Activated naive CD4-positive, alpha-beta T cell treated with anti-CD3 and anti-CD28 coated beads for 36 hours (primary cell): Measurements from ENCODE around the gene IDH3B. TPM values are rescaled to one million over a fixed set of nuclear protein-coding genes. Genes with fewer than 3 reads are reported as not detected.

Experiments used
- CTCF ChIA-PET: fragments of 350-600 bp; sonication (Branson Sonifier 250); formaldehyde crosslinking; loops from one replicate; lab custom pipeline; 2021; ENCODE audit warnings: antibody characterized with exemption; lab: Charles Lee
- DNase-seq: peaks from one replicate; pipeline ENCODE4 v3.0.0-alpha.2; 2020
- H3K27ac Mint-ChIP-seq: one replicate; pipeline ENCODE4 v1.8.0; 2021; ENCODE audit warnings: mild to moderate bottlenecking, mixed read lengths
- H3K27me3 Mint-ChIP-seq: one replicate; pipeline ENCODE4 v1.8.0; 2021; ENCODE audit warnings: low read depth, mixed read lengths
- H3K36me3 Mint-ChIP-seq: one replicate; pipeline ENCODE4 v1.8.0; 2021; ENCODE audit warnings: low read depth, mixed read lengths
- H3K4me1 Mint-ChIP-seq: one replicate; pipeline ENCODE4 v1.8.0; 2021; ENCODE audit warnings: low read depth, mixed read lengths
- H3K4me3 Mint-ChIP-seq: one replicate; pipeline ENCODE4 v1.8.0; 2021; ENCODE audit warnings: mild to moderate bottlenecking, moderate library complexity, mixed read lengths
- H3K9me3 Mint-ChIP-seq: one replicate; pipeline ENCODE4 v1.8.0; 2021; ENCODE audit warnings: mixed read lengths
- intact Hi-C: fragments of 100-400 bp; cut with micrococcal nuclease; formaldehyde crosslinking; loops from one replicate; pipeline ENCODE4 v1.15.1; 2023
- total RNA-seq, 2 experiments: library from RNA; stranded (reverse); gene quantifications; one replicate each; pipeline ENCODE4 v1.2.3, GENCODE V29; 2021

IDH3B gene
- total RNA-seq, 2 experiments from 2014 or later: 123 to 125 TPM

GRCh38 chr20:2672446-2672845 lies 8.4 kb upstream of the IDH3B start:
- CTCF ChIA-PET: no interaction called here
- Mint-ChIP-seq H3K4me1 (no peaks in the 10 kb centered on the region), H3K4me3 (no peak overlapping the region), H3K36me3 (no peaks in the 10 kb centered on the region), H3K27ac (no peak overlapping the region), H3K9me3 (no peaks in the 10 kb centered on the region), H3K27me3 (no peaks in the 10 kb centered on the region)
- intact Hi-C loops: no loop called here
- DNase-seq: no peak

- DNase-seq: no peak
- H3K4me3 Mint-ChIP-seq: no peak overlapping the region
- no peaks in the 10 kb centered on the region for H3K4me1 Mint-ChIP-seq
- no peak overlapping the region for H3K27ac Mint-ChIP-seq
- intact Hi-C loops: no loop called here
- no peaks in the 10 kb centered on the region for H3K9me3 Mint-ChIP-seq
- CTCF ChIA-PET: interaction anchor here (0.7 kb wide), 1 partner anchor 74 kb away, joined by 3 read pairs; no protein-coding TSS in a partner anchor
- no peaks in the 10 kb centered on the region for H3K36me3 Mint-ChIP-seq
- no peaks in the 10 kb centered on the region for H3K27me3 Mint-ChIP-seq
Measured at GRCh38 chr20:2671977-2672376, 8.0 kb upstream of the IDH3B start.

DNA sequence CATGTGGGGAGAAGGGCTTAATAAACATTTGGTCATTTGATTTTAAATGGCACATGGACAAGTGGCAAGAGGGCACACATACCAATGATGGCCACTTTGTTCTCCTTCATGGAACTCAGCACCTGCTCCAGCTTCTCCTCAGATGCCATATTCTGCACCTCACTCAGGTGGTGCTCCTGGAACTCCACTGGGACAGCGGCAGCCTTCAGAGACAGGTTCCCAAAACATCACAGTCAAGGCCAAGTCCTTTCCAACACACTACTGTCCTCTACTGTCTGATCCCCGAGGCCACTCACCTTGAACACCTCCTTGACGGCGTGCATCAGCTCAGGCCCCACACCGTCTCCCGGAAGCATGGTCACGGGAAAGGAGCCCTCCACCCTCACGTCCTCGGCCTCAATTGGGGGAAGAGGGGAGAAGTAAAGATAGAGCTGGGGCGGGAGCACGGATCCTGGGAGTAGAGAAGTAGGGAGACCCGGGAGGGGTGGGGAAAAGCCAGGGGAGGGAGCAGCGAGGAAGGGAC lies 591 bp downstream of the IDH3B start:
- H3K27me3 Mint-ChIP-seq: no peaks in the 10 kb centered on the region
- peak overlapping the region; percentile 97 for H3K27ac Mint-ChIP-seq
- CTCF ChIA-PET: no interaction called here
- H3K4me3 Mint-ChIP-seq: peak overlapping the region; percentile 95
- intact Hi-C loops: no loop called here
- H3K9me3 Mint-ChIP-seq: no peaks in the 10 kb centered on the region
- peaks cover 28% of the 10 kb centered on the region for H3K4me1 Mint-ChIP-seq
- DNase-seq: no peak
- H3K36me3 Mint-ChIP-seq: peaks cover 13% of the 10 kb centered on the region

DNA sequence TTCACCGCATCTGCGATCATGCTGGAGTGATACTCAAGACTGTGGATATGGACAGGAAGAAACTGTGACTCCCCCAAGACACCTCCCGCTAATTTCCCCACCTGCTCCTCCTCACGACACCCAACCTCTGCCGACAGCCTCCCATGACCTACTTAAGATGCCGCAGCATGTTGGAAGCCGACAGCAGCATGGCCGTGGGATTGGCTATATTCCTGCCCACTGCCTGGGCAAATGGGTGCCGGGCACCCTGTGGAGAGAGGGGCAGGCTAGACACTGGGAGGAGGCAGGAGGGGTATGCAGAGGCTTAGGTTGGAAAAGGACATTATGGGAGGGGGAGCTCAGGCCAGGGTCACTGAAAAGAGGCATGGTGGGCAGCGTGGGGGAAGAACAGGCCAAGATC lies 4.5 kb downstream of the IDH3B start:
- Mint-ChIP-seq H3K36me3 (peaks cover 48% of the 10 kb centered on the region), H3K4me3 (no peak overlapping the region), H3K27ac (no peak overlapping the region), H3K4me1 (peaks cover 59% of the 10 kb centered on the region), H3K9me3 (no peaks in the 10 kb centered on the region), H3K27me3 (no peaks in the 10 kb centered on the region)
- CTCF ChIA-PET: interaction anchor here (1.2 kb wide), 1 partner anchor 13 kb away, joined by 3 read pairs; no protein-coding TSS in a partner anchor
- intact Hi-C loops: no loop called here
- no peak for DNase-seq

GRCh38 chr20:2658414-2659354 lies 5.3 kb downstream of the IDH3B start:
- Mint-ChIP-seq H3K27ac (peak overlapping the region; percentile 84), H3K4me3 (no peak overlapping the region), H3K36me3 (peaks cover 54% of the 10 kb centered on the region), H3K4me1 (peaks cover 64% of the 10 kb centered on the region), H3K9me3 (no peaks in the 10 kb centered on the region), H3K27me3 (no peaks in the 10 kb centered on the region)
- intact Hi-C loops: no loop called here
- CTCF ChIA-PET: interaction anchor here (1.2 kb wide), 1 partner anchor 12 kb away, joined by 3 read pairs; no protein-coding TSS in a partner anchor
- no peak for DNase-seq

DNA sequence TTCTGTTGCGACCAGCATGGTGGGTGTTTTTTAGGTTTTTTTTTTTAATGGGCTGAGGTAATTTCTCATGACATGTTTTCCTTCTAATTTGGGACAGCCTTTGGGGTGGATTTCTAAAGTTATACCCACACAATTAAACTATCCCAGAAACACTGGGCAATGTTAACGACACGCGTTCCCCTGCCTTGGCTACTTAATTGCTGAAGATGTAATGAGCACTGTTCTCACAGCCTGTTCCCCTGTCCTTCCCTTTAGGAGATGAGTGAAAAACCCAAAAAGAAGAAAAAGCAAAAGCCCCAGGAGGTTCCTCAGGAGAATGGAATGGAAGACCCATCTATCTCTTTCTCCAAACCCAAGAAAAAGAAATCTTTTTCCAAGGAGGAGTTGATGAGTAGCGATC lies 6.3 kb downstream of the IDH3B start:
- intact Hi-C loops: no loop called here
- peak overlapping the region; percentile 70 for H3K27ac Mint-ChIP-seq
- peaks cover 62% of the 10 kb centered on the region for H3K36me3 Mint-ChIP-seq
- peaks cover 58% of the 10 kb centered on the region for H3K4me1 Mint-ChIP-seq
- CTCF ChIA-PET: interaction anchor here (0.5 kb wide), 1 partner anchor 70 kb away, joined by 3 read pairs; no protein-coding TSS in a partner anchor
- DNase-seq: no peak
- no peaks in the 10 kb centered on the region for H3K9me3 Mint-ChIP-seq
- H3K4me3 Mint-ChIP-seq: no peak overlapping the region
- H3K27me3 Mint-ChIP-seq: no peaks in the 10 kb centered on the region

- Mint-ChIP-seq H3K27ac (no peak overlapping the region), H3K9me3 (no peaks in the 10 kb centered on the region), H3K4me1 (peaks cover 55% of the 10 kb centered on the region), H3K4me3 (no peak overlapping the region), H3K27me3 (no peaks in the 10 kb centered on the region), H3K36me3 (peaks cover 63% of the 10 kb centered on the region)
- CTCF ChIA-PET: interaction anchor here (0.5 kb wide), 1 partner anchor 70 kb away, joined by 3 read pairs; no protein-coding TSS in a partner anchor
- intact Hi-C loops: no loop called here
- DNase-seq: no peak
Measured at GRCh38 chr20:2657241-2657640, 6.8 kb downstream of the IDH3B start.

DNA sequence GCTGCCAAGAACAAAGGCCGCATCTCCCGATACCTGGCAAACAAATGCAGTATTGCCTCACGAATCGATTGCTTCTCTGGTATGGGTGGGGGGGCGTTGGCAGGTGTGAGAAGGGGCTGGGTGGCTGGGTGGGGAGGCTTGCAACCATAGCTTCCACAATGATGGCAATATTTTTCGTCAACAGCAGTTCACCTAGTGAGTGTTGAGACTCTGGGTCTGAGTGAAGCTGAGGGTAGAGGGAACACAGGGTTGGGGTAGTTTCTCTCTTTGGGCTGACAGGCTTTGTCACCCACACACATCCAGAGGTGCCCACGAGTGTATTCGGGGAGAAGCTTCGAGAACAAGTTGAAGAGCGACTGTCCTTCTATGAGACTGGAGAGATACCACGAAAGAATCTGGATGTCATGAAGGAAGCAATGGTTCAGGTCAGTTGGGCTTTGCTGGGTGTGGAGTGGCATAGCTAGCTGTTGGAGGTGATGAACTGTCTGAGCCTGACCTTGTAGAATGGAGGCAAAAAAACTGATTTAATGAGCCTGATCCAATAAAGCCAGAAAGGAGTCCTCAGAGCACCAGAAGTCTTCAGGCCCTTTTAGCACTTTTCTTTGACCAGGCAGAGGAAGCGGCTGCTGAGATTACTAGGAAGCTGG lies 7.4 kb downstream of the IDH3B start:
- Mint-ChIP-seq H3K27me3 (no peaks in the 10 kb centered on the region), H3K36me3 (peaks cover 58% of the 10 kb centered on the region), H3K4me1 (peaks cover 50% of the 10 kb centered on the region), H3K9me3 (no peaks in the 10 kb centered on the region), H3K4me3 (no peak overlapping the region), H3K27ac (peak overlapping the region; percentile 36)
- CTCF ChIA-PET: no interaction called here
- intact Hi-C loops: no loop called here
- DNase-seq: no peak

GRCh38 chr20:2655331-2656116 lies 8.5 kb downstream of the IDH3B start:
- no peak for DNase-seq
- CTCF ChIA-PET: interaction anchor here (0.8 kb wide), 1 partner anchor 133 kb away, joined by 3 read pairs; no protein-coding TSS in a partner anchor

DNA sequence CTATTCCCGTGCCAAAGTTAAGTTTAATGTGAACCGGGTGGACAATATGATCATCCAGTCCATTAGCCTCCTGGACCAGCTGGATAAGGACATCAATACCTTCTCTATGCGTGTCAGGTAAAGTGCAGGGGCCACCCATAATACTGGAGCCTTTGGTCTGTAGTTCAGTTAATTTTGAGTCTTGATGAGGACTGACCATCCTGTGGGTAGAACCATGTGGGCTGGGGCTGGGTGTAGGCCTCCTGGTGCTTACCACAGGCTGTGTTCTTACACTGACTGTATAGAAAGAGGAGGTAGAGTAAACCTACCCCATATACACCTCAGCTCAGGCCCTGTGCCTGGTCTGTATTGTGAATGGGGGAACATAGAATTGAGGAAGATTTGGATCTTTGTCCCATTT lies 9.2 kb downstream of the IDH3B start:
- CTCF ChIA-PET: interaction anchor here (0.6 to 0.8 kb wide), 2 partner anchors 16 to 132 kb away, joined by 3 read pairs; no protein-coding TSS in a partner anchor
- Mint-ChIP-seq H3K4me1 (peaks cover 58% of the 10 kb centered on the region), H3K27me3 (no peaks in the 10 kb centered on the region), H3K9me3 (no peaks in the 10 kb centered on the region), H3K36me3 (peaks cover 57% of the 10 kb centered on the region), H3K27ac (peak overlapping the region; percentile 84), H3K4me3 (peak overlapping the region; percentile 90)
- DNase-seq: no peak
- intact Hi-C loops: loop anchor here (5.0 kb wide), 1 partner anchor 148 kb away; the partner anchor contains the start of gene ZNF343

More at GRCh38 chr20:2655331-2656116, 8.5 kb downstream of the IDH3B start:
- intact Hi-C loops: no loop called here
- H3K4me3 Mint-ChIP-seq: peak overlapping the region; percentile 90
- H3K9me3 Mint-ChIP-seq: no peaks in the 10 kb centered on the region
- peak overlapping the region; percentile 84 for H3K27ac Mint-ChIP-seq
- peaks cover 57% of the 10 kb centered on the region for H3K36me3 Mint-ChIP-seq
- peaks cover 51% of the 10 kb centered on the region for H3K4me1 Mint-ChIP-seq
- no peaks in the 10 kb centered on the region for H3K27me3 Mint-ChIP-seq

GRCh38 chr20:2654384-2654822 lies 9.6 kb downstream of the IDH3B start:
- Mint-ChIP-seq H3K9me3 (no peaks in the 10 kb centered on the region), H3K27me3 (no peaks in the 10 kb centered on the region), H3K36me3 (peaks cover 57% of the 10 kb centered on the region), H3K27ac (peak overlapping the region; percentile 84), H3K4me3 (peak overlapping the region; percentile 90), H3K4me1 (peaks cover 62% of the 10 kb centered on the region)
- DNase-seq: no peak
- intact Hi-C loops: loop anchor here (5.0 kb wide), 1 partner anchor 147 kb away; the partner anchor contains the start of gene ZNF343
- CTCF ChIA-PET: interaction anchor here (0.6 kb wide), 1 partner anchor 16 kb away, joined by 3 read pairs; no protein-coding TSS in a partner anchor
